GM21717 (cell line): Measurements from ENCODE around the gene SLC6A6.

ENCODE experiments used
- ATAC-seq: cut with Tn5 transposase; IDR thresholded peaks from one replicate; pipeline ENCODE4 v1.9.1; 2021; ENCODE audit warnings: mild to moderate bottlenecking, moderate library complexity; ENCODE audit not compliant: unreplicated experiment

The SLC6A6 gene

DNA sequence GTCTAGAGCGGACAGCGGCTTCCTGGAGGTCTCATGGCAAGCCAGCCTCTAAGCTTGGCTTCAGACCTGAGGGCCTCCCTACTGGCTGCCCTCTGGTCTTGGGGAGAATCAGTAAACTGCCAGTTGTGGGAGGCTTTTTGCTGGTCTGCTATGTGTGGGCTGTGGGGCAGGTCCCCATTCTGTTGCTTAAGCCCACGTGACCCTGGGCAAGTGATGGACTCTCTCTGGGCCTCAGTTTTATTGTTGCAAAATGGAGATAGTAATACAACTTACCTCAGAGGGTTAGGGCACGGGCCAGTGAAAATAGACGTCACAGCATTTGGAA lies 61.7 kb downstream of the SLC6A6 start:
- ATAC-seq = no peak

DNA sequence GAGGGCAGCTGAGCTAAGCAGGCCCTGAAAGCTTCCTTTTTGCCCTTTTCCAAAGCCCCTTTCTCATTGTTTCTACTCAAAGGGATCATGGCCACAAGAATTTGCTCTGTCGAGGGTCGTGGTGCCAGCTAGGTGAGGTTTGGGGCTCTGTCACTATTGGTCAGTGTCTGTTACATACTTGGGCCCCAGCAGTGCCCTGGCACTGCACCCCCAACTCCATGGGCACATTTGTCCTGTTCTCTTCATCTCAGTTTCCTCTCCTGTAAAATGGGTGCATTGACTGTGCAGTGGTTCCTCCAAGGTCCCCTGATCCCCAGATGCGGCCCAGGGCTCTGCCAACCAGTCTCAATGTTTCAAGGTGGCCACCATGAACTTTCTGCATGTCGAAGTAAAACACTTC lies 62.1 kb downstream of the SLC6A6 start:
- no peak for ATAC-seq

DNA sequence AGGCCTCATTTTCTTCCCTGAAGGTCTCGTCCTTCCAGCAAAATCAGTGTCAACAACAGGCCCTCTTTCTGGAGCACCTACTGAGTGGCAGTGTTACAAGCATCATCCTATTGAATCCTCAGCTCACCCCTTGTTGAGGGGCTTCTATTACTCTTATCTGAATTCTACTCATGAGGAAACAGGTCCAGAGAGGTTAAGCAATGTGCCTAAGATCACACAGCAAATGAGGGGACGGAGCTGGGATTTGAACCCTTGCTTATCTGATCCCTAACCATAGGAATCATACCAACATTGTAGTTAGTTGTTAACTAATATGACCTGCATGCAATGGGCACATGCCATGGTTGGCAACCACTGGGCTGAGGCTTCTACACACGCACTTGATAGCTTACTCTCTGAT lies 63.0 kb downstream of the SLC6A6 start:
- ATAC-seq = no peak

DNA sequence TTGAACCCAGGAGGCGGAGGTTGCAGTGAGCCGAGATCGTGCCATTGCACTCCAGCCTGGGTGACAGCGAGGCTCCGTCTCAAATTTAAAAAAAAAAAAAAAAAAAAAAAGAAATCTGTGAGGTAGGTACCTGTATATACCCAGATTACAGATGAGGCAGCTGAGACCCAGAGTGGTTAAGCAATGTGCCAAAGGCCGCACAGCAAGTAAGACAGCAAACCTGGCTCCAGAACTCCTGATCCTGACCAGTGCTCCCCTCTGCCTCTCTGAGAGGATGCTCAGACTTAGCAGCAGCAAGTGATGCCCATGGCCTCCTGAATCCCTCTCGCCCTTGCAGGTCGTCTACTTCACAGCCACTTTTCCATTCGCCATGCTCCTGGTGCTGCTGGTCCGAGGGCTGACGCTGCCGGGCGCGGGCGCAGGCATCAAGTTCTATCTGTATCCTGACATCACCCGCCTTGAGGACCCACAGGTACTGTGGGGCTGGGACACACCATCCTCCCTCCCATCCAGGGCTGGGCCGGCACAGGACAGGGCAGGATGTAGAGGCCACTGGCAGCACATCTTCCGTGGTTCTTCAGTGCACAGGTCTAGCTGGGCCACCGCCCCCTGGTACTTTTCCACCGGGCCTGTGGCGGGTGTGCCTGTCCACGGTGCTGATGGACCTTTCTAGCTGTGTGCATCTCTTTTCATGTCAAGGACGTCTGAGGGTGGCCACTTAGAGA lies 63.9 kb downstream of the SLC6A6 start:
- ATAC-seq = no peak

DNA sequence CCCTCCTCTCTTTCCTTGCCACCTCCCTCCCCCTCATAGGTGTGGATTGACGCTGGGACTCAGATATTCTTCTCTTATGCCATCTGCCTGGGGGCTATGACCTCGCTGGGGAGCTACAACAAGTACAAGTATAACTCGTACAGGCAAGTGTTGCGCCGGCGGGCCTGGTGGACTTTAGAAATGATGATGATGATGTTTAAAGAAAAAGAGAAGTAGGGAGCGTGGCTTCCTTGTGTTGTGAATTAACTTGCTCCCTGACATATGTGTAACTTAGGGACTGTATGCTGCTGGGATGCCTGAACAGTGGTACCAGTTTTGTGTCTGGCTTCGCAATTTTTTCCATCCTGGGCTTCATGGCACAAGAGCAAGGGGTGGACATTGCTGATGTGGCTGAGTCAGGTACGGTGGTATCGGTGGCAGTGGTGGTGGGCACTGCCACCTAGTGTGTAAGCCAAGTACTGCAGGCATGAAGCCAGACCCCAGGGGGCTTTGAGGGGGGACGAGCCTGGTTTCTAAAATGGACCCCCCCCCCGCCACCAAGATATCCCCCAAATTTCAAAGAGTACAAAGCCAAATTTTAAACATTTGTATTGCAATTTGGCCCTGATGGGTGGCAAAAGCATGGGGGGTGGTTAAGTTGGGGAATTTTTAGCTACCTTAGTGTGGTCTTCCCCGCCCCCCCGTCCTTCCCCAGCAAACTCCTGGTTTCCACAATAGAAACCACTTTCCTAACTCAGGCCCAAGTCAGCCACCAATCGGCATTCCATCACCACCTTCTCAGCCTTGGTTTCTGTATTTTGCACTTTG lies 65.6 kb downstream of the SLC6A6 start:
- no peak for ATAC-seq

DNA sequence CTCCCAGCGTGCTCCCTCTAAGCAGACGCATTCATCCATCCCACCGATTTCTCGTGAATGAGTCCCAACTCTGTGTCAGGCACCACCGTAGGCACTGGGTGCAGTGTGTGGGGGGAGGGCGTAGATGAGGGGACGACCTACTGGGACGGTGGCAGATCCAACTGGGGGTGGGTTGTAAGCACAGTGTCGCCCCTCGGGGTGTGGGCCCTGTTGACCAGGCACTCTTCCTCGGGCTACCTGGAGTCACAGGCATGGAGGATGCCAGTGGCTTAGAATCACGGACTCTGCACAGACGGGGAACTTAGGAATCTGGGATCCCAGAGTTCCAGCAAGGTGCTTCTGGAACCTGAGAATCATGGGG lies 66.2 kb downstream of the SLC6A6 start:
- no peak for ATAC-seq

DNA sequence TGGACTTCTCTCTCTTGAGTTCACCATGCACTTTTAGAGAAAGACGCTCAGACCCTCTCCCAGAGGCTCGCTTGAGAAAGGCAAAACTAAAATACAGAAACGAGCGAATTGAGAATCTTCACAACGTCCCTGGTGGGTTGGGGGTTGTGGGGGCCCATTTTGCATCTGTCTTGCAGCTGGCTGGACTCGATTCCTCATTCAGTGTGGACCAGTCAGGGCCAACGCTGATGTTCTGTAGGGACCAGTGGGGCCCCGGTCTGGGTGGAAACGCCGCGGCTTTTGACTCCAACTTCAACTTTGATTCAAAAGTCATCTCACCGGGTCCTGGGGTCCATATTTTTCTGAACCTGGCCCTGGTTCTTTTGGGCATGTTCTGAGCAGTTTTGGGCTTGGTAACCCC lies 68.1 kb downstream of the SLC6A6 start:
- no peak for ATAC-seq

DNA sequence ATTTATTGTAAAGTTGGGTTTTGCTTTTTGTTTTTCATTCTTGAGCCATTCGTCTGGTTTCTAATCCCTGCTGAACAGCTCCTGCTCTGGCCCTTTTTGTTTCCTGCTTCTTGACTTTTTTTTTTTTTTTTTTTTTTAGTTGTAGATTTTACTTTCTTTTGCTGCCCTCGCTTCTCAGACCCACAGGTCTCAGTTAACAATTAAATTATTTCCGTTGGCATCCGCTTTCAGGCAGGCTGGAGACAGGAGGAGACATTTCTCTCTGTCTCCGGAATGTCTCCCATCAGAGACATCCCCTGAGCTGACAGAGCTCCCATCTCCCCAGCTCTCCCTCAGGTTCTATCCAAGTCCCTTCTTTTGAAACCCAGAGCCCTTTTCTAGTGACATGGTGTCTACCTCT lies 68.6 kb downstream of the SLC6A6 start:
- ATAC-seq = no peak

DNA sequence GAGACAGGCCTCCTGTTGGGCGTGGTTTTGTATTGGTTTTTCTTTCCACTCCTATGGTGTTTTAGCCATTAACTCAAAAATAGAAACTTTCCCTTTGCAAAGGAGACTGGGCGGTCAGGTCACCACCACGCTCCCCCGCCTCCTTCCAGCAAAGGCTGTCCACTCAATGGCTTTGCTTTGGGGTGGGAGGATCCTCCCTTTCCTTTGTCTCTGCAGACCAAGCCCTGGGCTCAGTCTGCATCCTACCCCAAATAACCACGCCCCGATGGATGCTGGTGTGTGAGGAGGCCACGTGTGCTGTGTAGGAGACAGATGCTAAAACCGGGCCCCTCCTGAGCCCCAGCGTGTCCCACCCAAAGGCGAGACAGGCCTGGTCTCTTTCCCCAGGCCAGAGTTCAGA lies 69.3 kb downstream of the SLC6A6 start:
- no peak for ATAC-seq

DNA sequence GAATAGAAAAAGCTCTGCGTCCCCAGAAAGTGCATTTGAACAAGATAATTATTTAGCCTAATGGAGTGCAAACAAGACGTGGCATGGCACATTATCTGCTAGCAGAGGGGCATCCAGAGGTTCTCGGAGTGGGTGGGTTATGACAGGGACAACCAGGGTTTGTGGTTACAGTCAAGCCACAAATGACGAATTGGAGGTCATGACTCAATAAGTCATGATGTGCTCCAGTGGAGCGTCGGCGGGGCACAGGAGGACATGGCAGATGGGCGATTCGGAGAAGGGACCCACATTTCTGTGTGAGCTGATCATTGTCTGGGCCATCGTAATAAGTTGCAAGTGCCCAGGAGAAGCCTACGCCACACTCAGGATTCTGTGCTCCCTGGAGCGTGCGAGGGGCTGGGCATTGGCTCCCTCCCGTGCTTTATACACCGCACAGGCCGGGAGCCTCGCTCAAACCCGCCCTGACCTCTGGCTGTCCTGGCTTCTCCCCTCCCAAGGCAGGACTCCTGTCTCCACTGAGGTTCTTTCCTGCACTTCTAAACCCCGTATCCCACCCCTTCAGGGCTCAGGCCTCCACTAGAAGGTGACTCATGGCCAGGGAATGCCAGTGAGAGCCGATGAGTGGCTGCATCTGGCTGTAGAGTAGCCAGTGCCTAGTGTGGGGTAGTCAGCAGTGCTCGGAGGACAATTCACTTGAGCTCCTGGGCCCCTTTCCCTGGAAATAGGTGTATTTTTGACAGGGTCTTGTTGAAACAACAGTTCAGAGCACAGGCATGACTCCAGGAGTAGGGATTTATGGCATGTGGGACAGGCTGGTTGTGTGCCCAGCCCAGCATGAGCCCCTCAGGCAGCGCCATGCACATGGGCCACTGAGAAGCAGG lies 70.3 kb downstream of the SLC6A6 start:
- ATAC-seq = no peak

DNA sequence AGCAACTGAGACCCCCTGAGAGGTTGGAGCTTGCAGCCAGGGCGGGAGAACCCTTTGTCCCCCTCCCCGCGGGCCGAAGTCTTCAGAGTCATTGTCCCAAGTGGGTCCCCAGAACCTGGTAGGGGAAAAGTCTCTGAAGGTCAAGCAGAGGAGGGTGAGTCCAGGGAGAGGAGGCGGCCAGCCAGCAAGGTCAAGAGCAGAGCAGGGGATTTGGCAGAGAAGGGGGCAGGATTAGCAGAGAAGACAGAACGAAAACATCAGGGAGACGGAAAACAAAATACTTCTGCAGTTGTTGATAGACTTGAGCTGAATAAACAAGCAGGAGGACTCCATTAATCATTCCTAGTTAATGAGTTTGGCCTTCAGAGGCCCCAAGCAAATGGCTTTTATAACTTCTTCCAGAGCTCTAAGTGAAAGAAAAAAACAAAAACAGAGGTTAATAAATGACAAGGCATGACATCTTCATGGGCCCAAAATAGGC lies 71.0 kb downstream of the SLC6A6 start:
- no peak for ATAC-seq

DNA sequence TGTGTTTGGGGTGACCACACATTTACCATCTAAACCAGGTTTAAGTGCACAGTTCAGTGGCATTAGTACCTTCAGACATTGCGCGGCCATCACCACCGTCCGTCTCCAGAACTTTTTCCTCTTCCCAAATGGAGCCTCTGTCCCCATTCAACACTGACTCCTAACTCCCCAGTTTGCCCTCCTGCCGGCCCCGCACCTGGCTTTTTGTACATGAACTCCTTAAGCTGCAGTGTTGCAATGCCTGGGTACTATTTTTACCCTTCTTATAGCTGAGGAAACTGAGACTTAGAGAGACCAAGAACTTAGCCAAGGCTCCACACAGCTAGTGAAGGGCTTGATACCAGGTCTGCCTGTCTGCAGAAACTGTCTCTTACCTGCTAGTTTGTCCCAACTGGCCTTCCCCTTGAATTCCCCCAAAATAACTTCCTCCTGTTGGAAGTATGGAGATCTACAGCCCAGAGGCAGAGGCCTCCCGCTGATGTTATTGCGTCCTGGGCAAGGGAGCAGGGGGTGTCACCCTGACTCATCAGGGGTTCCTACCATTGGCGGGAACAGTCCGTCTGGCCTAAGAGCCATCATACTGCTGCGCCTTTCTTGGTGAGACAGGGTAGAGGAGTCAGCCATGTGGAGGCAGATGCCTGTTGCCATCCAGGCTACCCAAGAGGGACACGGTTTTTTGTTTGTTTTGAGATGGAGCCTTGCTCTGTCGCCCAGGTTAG lies 72.1 kb downstream of the SLC6A6 start:
- ATAC-seq = no peak

DNA sequence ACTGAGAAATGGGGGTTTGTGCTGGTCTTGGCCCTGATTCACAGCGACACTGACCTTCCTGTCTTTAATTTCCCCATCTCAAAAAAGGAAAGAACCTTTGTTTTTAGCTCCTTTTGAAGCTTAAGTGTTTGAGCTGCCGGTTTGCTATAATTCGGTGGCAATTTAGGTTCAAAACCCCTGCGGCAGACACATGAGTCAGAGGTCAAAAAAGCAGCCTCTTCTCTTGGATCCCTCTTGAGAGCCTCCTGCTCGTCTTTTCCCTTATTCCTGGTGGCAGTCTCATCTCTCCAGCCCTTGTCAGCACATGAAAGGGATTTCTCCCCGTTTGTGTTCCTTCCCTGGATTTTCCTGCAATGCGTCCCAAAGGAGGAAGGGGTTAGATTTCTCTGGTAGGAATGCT lies 73.2 kb downstream of the SLC6A6 start:
- no peak for ATAC-seq

DNA sequence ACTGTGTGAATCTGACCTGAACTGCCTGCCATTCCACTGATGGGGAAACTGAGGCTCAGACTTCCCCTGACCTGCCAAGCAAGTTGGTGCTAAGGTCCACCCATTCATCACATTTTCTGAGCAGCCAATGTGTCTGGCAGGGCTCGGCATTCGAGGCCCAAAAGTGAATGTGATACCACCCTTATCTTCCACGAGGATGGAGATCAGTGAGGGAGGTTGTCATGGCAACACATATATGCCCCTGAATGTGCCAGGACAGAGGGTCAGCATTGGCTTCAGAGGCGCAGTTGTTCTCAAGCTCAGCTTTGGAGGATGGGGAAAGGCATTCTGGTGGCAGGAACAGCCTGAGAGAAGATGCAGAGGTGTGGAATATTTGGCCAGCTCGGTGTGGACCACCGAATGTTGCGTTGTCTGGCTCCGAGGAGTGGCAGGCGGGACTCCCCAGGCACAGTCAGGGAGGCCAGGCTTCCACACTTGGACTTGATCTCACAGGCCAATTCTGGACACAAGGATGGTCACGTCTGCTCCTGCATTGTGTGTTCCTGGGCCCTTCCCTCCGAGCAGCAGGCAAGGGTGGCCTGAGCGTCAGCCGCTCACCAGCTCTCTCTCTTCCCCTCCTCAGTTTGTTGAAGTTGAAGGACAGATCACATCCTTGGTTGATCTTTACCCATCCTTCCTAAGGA lies 74.3 kb downstream of the SLC6A6 start:
- no peak for ATAC-seq

DNA sequence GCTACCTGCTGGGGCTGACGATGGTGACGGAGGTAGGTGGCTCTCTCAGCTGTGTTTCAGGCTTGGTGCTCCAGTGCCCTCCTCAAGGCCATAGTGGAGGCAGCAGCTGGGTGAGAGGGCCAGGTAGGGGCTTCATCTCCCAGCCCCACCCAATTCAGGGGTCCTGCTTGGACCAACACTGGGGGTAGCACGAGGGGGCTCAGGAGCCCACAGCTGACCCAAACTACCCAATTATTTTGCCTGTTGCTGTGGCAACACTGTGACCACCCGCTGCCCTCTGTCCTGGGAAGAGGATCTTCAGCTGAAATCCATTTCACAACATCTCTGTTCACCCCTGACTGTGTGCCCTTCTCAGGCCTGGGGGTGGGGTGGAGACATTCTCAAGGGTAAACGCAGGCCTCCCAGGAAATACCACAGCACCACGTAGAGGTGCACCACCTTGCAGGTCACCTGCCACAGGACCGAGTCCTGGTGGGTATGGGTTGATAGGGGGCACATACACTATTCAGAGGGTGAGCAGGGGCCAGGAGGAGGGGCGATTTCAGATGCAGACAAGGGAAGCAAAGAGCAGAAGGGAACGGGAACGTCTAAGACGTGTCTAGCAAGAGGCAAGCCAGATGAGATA lies 75.0 kb downstream of the SLC6A6 start:
- ATAC-seq = no peak

DNA sequence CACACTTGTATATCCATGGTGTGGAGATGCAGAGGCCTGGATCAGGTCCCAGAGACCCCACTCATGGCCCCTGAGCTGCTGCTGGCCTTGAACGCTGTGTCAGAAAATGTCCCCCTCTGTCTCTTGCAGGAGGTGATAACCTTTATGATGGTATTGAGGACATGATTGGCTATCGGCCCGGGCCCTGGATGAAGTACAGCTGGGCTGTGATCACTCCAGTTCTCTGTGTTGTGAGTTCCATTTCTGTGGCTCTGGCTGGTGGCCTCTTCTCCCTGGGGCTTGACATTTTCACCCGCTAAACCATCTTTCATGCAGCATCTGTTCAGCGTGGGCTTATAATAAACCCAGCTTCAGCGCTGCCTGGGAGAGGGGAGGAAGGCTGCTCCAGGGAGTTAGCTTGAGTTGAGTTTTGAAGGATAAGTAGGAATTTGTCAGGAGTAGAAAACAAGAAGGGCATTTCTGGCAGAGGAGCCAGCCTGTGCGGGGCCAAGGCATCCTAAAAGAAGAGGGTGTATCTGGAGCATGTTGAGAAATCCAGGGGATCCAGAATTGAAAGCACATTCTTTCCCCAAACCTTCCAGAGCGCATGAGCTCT lies 76.6 kb downstream of the SLC6A6 start:
- ATAC-seq = no peak

DNA sequence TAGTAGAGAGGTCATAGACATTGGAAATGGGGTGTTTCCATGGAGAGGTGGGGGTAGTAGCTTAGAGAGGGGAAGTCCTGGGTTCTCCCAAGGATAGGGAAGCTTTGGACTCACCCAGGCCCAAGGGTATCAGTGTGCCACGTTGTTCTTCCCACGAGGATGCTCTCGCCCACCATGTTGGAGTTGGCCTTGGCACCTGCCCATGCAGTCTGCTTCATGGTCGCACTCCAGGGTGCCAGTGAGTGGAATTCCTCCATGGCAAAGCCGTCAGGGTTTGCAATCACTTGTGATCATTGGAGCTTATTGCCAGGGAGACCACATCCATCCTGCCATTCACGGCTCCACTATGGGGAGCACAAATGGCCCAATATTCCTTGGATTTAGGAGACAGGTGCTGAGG lies 77.2 kb downstream of the SLC6A6 start:
- ATAC-seq = no peak

DNA sequence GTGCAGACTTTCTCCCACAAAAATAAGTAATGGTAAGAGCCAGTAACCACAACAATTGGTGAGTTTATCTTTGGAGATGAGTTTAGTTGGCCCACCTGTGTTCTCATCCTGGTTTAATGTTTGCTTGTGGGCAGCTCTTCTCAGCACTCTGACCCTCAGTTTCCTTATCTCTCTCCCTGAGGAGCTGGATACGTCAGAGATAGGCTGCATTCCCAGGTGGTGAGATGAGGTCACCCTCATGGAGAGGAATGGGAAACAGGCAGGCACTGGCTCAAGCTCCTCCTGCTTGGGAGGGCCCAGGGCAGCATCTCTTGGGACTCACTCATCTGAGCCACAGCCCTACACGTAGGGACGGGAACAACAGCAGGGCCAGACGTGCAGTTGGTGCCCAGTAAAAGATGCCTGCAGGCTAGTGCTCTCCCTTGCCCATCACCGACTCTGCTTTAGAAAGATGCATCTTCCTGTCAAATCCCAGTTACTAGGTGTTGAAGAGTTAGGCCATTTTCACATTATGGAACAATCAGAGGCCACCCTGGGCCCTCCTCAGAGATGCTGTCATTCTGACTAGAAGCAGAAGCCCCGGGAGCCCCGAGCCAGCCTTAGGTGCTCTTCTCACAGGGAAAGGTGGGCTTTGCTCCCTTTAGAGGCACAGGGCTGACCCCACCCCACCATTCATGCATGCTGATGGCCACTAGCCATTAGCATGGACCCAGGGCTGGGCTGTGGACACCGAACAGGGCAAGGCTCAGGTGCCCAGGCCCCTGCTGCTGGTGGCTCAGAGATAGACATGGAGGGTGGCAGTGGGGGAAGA lies 78.0 kb downstream of the SLC6A6 start:
- no peak for ATAC-seq
